Measurements from ENCODE around the gene KDM4F.

The KDM4F gene

DNA sequence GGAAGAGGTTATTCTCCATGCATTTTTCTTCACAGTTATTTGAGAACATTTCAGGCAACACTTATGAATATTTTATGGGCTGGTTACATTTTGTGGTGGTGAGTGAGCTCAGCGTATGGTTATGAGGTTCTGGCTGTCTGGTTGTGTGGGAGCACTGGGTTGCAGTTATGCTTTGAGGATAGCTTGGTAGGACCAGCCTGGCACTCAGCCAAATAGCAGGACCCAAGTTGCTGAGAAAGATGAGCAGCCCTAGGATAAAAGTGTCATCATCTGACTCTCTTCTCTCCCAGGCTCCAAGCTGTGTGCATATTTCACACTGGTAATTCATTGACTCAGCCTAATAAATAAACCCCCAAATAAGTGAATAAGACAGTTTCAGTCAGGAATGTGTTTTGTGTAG is 9.4 kb downstream of the KDM4F start:
- no peak for DNase-seq (ENCODE audit: insufficient read length, low spot score)
- TF ChIP-seq POLR2A (IDR thresholded peaks at IDR 0.05; ENCODE audit: low read depth, low read length) (no peak), POU2F2 (IDR thresholded peaks at IDR 0.05; ENCODE audit: low read depth, low read length) (no peak), POLR2AphosphoS5 (IDR thresholded peaks at IDR 0.05; ENCODE audit: low read depth, low read length) (no peak), SPI1 (IDR thresholded peaks at IDR 0.05; ENCODE audit: low read depth, low read length) (no peak), TAF1 (IDR thresholded peaks at IDR 0.05; ENCODE audit: low read depth, low read length) (no peak), PAX5 (IDR thresholded peaks at IDR 0.05; ENCODE audit: insufficient read depth, low read length, severe bottlenecking) (no peak)
- FAIRE-seq: no peak

- FAIRE-seq: no peak
- no peak for TF ChIP-seq TAF1 (IDR thresholded peaks at IDR 0.05; ENCODE audit: low read depth, low read length)
- no peak for TF ChIP-seq PAX5 (IDR thresholded peaks at IDR 0.05; ENCODE audit: insufficient read depth, low read length, severe bottlenecking)
- DNase-seq (ENCODE audit: insufficient read length, low spot score): no peak
Measured at GRCh38 chr11:95059046-95059445, 9.8 kb downstream of the KDM4F start.

DNA sequence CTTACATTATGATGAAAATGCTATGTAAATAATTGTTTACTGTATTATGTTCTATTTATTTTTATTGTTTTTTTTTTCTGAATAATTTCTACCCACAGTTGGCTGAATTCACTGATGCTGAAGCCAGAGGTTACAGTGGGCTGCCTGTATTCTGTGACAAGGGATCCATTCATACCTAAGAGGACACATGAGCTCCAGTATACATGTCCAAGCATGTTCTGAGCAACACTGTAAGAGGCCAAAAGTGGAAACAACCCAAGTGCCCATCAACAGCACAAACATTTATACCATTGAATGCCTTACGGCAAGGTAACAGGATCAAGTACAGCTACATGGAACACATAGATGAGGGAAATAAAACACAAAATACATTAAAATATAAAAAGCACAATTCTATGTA is 16.1 kb downstream of the KDM4F start:
- DNase-seq (ENCODE audit: insufficient read length, low spot score) (no peak), FAIRE-seq (no peak)
- TF ChIP-seq POLR2AphosphoS5 (IDR thresholded peaks at IDR 0.05; ENCODE audit: low read depth, low read length) (no peak), SPI1 (IDR thresholded peaks at IDR 0.05; ENCODE audit: low read depth, low read length) (no peak), PAX5 (IDR thresholded peaks at IDR 0.05; ENCODE audit: insufficient read depth, low read length, severe bottlenecking) (no peak), TAF1 (IDR thresholded peaks at IDR 0.05; ENCODE audit: low read depth, low read length) (no peak), POLR2A (IDR thresholded peaks at IDR 0.05; ENCODE audit: low read depth, low read length) (no peak), POU2F2 (IDR thresholded peaks at IDR 0.05; ENCODE audit: low read depth, low read length) (no peak)

DNA sequence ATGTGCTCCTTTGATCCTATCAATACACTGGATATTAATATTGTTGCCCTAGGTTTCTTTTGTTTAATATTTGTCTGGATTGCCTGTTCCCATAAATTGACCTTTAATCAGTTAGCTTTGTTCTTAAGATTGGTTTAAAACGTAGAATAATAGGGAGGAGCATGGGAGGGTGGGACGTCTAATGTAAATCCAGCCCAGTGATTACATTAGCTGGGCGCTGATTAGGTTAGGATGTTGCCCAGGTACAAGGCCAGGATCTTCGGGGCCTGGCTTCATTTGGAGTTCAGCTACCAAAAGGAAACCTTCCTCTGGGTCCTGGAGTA is 17.5 kb downstream of the KDM4F start, which contains the start of gene SRSF8:
Gene SRSF8 (plus strand): TSS at position 204 of the 323 bp plus-strand sequence. CDS start 308 bp downstream, outside the sequence.
- TF ChIP-seq TAF1 (IDR thresholded peaks at IDR 0.05; ENCODE audit: low read depth, low read length) (no peak), POLR2AphosphoS5 (IDR thresholded peaks at IDR 0.05; ENCODE audit: low read depth, low read length) (no peak), POU2F2 (IDR thresholded peaks at IDR 0.05; ENCODE audit: low read depth, low read length) (no peak), SPI1 (IDR thresholded peaks at IDR 0.05; ENCODE audit: low read depth, low read length) (no peak)
- DNase-seq (ENCODE audit: insufficient read length, low spot score): no peak
- FAIRE-seq: no peak

- DNase-seq (ENCODE audit: insufficient read length, low spot score) (peak; percentile 30), FAIRE-seq (peak; percentile 90)
- TF ChIP-seq POLR2A (IDR thresholded peaks at IDR 0.05; ENCODE audit: low read depth, low read length): peak; percentile 62; the same call in 1 of the 2 replicates
- no peak for TF ChIP-seq POU2F2 (IDR thresholded peaks at IDR 0.05; ENCODE audit: low read depth, low read length)
Measured at GRCh38 chr11:95067039-95067840, 18.0 kb downstream of the KDM4F start.

DNA sequence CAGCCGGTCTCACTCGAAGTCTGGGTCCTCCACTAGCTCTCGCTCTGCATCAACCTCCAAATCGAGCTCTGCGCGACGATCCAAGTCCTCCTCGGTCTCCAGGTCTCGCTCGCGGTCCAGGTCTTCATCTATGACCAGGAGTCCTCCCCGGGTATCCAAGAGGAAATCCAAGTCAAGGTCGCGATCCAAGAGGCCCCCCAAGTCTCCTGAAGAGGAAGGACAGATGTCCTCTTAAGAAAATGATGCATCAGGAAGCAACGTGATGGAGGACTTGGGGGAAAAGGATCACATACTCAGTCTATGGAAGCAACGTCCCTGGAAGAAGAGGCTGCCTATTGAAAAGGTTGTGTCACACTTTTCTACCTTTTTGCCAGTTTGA is 18.6 kb downstream of the KDM4F start:
- FAIRE-seq (peak; percentile 55), DNase-seq (ENCODE audit: insufficient read length, low spot score) (no peak)
- TF ChIP-seq POLR2AphosphoS5 (IDR thresholded peaks at IDR 0.05; ENCODE audit: low read depth, low read length): 0 out of 2 replicates have a peak, but pooled peaks have one; percentile 51
- TF ChIP-seq SPI1 (IDR thresholded peaks at IDR 0.05; ENCODE audit: low read depth, low read length): no peak
- peak; percentile 0; the same call in 1 of the 2 replicates for TF ChIP-seq POLR2A (IDR thresholded peaks at IDR 0.05; ENCODE audit: low read depth, low read length)

GRCh38 chr11:95068549-95068948 is 19.3 kb downstream of the KDM4F start:
- FAIRE-seq: peak; percentile 82
- peak; percentile 55; the same call in 1 of the 2 replicates for TF ChIP-seq TAF1 (IDR thresholded peaks at IDR 0.05; ENCODE audit: low read depth, low read length)
- TF ChIP-seq PAX5 (IDR thresholded peaks at IDR 0.05; ENCODE audit: insufficient read depth, low read length, severe bottlenecking): no peak
- peak; percentile 70; the same call in 1 of the 2 replicates for TF ChIP-seq POLR2A (IDR thresholded peaks at IDR 0.05; ENCODE audit: low read depth, low read length)
- no peak for TF ChIP-seq SPI1 (IDR thresholded peaks at IDR 0.05; ENCODE audit: low read depth, low read length)
- TF ChIP-seq POU2F2 (IDR thresholded peaks at IDR 0.05; ENCODE audit: low read depth, low read length): no peak
- peak; percentile 68; the same call in 1 of the 2 replicates for TF ChIP-seq POLR2AphosphoS5 (IDR thresholded peaks at IDR 0.05; ENCODE audit: low read depth, low read length)
- peak; percentile 39 for DNase-seq (ENCODE audit: insufficient read length, low spot score)

GRCh38 chr11:95070471-95070870 is 21.2 kb downstream of the KDM4F start:
- DNase-seq (ENCODE audit: insufficient read length, low spot score): no peak
- TF ChIP-seq PAX5 (IDR thresholded peaks at IDR 0.05; ENCODE audit: insufficient read depth, low read length, severe bottlenecking) (no peak), POU2F2 (IDR thresholded peaks at IDR 0.05; ENCODE audit: low read depth, low read length) (no peak)
- FAIRE-seq: no peak

- FAIRE-seq (no peak), DNase-seq (ENCODE audit: insufficient read length, low spot score) (no peak)
- TF ChIP-seq POU2F2 (IDR thresholded peaks at IDR 0.05; ENCODE audit: low read depth, low read length) (no peak), POLR2AphosphoS5 (IDR thresholded peaks at IDR 0.05; ENCODE audit: low read depth, low read length) (no peak), PAX5 (IDR thresholded peaks at IDR 0.05; ENCODE audit: insufficient read depth, low read length, severe bottlenecking) (no peak), POLR2A (IDR thresholded peaks at IDR 0.05; ENCODE audit: low read depth, low read length) (no peak), SPI1 (IDR thresholded peaks at IDR 0.05; ENCODE audit: low read depth, low read length) (no peak), TAF1 (IDR thresholded peaks at IDR 0.05; ENCODE audit: low read depth, low read length) (no peak)
Measured at GRCh38 chr11:95072948-95073347, 23.7 kb downstream of the KDM4F start.

DNA sequence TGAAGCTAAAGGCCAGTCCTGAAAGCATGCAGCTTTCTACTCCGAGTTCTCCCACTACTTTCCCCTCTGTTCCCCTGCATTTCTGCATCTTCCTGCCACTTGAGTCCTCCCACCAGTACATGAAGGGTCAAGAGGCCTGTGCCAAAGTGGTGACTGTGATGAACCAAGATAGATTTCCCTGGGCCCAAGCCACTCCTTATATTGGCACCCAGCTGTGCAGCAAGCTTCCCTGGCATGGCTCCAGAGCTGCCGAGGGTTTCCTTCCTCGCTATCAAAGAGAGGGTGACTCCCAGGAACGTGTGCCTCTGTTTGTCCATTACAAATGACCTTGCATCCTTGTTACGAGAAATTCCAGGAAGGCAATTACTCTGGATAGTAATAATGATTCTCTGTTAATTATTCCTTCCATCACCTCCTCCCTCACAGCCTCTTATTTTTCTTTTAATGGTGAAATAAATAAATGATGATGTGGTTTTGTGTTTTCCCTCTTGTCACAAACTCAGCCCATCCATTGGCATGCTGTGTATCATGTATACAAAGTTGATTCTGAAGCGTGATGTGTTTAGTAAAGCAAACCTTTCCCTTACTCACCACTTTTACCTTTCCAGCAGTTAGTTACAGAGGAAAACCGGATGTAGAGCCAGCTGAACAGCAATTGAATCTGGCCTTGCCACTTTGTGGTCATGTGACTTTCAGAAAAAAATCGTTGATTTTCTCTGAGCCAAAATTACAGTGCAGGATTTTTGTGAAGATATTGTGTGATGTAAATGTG is 25.8 kb downstream of the KDM4F start:
- DNase-seq (ENCODE audit: insufficient read length, low spot score): no peak
- FAIRE-seq: no peak
- TF ChIP-seq POLR2A (IDR thresholded peaks at IDR 0.05; ENCODE audit: low read depth, low read length) (no peak), POU2F2 (IDR thresholded peaks at IDR 0.05; ENCODE audit: low read depth, low read length) (no peak), PAX5 (IDR thresholded peaks at IDR 0.05; ENCODE audit: insufficient read depth, low read length, severe bottlenecking) (no peak), SPI1 (IDR thresholded peaks at IDR 0.05; ENCODE audit: low read depth, low read length) (no peak), POLR2AphosphoS5 (IDR thresholded peaks at IDR 0.05; ENCODE audit: low read depth, low read length) (no peak), TAF1 (IDR thresholded peaks at IDR 0.05; ENCODE audit: low read depth, low read length) (no peak)
